Retinal pigment epithelial cell (primary cell): ENCODE measurements around the gene FBXW7.

Experiments used
- DNase-seq: peaks from one replicate; pipeline ENCODE4 v3.0.0-alpha.2; 2010; ENCODE audit warnings: low read depth
- H3K4me3 ChIP-seq: 2 replicates; pipeline ENCODE4 v1.5.1; 2011; ENCODE audit warnings: mild to moderate bottlenecking, low read length, control low read depth, moderate library complexity
- TF ChIP-seq, protein P1 (sequence below): conservative IDR thresholded peaks from 2 replicates; pipeline ENCODE4 v1.5.1; 2011; ENCODE audit warnings: low read depth, low read length, control low read depth, inconsistent platforms

Gene FBXW7, protein sequence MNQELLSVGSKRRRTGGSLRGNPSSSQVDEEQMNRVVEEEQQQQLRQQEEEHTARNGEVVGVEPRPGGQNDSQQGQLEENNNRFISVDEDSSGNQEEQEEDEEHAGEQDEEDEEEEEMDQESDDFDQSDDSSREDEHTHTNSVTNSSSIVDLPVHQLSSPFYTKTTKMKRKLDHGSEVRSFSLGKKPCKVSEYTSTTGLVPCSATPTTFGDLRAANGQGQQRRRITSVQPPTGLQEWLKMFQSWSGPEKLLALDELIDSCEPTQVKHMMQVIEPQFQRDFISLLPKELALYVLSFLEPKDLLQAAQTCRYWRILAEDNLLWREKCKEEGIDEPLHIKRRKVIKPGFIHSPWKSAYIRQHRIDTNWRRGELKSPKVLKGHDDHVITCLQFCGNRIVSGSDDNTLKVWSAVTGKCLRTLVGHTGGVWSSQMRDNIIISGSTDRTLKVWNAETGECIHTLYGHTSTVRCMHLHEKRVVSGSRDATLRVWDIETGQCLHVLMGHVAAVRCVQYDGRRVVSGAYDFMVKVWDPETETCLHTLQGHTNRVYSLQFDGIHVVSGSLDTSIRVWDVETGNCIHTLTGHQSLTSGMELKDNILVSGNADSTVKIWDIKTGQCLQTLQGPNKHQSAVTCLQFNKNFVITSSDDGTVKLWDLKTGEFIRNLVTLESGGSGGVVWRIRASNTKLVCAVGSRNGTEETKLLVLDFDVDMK

DNA sequence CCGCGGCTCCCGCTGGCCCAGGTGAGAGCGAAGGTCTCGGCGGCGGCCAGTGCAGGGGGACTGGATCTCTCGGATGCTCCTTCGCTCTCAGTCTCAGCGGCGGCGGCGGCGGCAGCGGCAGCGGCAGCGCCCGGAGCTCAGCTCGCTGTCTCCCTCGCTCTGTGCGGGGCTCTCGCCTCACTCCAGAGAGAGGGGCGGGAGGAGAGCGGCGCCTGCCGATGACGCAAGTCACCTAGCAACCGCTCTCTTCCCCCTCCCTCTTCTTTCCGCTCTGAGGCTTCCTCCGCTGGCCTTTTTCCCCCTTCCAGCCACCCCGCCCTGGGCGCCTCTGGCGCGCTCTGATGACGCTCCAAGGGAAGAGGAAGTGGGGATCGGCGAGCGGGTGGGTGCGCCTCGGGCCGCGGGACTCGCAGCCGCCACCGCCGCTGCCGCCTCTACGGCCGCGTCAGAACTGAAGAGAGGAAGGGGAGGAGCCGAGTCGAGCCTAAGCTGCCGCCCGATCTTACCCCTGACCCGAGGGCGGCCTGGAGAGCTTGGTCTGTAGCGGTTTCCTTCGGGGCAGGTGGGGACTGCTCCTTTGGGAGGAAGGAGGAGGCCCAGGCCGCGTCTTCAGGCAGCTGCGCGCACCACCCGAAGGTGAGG, at the start of gene FBXW7:
TSS of gene FBXW7 (minus strand) at position 190 of the 642 bp plus-strand sequence. CDS start 124,289 bp downstream, outside the sequence.
- DNase-seq = peak; percentile 97
- H3K4me3 ChIP-seq = peak within 1 kb of the TSS; percentile 94

DNA sequence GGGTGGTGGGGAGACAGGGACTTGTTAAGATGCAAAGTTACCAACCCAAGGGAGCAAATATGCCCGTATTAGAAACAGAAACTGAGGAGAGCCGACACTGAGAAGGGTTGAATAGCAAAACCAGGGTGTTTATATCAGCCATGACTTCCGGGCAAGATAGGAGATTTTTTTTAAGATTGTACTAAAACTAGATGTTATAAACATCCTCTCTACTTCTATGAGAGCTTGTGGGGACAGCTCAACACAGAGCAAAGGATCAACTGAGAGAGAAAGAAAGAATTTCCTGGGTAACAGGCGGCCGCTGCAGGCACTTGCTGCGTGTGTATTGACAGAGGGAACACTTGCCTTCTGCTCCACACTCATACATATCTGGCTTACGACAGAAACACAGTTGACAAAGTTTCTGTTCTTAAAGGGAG, 49.1 kb upstream of the FBXW7 start:
- DNase-seq = no peak
- TF ChIP-seq, protein P1, sequence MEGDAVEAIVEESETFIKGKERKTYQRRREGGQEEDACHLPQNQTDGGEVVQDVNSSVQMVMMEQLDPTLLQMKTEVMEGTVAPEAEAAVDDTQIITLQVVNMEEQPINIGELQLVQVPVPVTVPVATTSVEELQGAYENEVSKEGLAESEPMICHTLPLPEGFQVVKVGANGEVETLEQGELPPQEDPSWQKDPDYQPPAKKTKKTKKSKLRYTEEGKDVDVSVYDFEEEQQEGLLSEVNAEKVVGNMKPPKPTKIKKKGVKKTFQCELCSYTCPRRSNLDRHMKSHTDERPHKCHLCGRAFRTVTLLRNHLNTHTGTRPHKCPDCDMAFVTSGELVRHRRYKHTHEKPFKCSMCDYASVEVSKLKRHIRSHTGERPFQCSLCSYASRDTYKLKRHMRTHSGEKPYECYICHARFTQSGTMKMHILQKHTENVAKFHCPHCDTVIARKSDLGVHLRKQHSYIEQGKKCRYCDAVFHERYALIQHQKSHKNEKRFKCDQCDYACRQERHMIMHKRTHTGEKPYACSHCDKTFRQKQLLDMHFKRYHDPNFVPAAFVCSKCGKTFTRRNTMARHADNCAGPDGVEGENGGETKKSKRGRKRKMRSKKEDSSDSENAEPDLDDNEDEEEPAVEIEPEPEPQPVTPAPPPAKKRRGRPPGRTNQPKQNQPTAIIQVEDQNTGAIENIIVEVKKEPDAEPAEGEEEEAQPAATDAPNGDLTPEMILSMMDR = no peak
- H3K4me3 ChIP-seq = no peak overlapping the region

More for the DNA sequence above, at the start of gene FBXW7:
- TF ChIP-seq, protein P1 = no peak

DNA sequence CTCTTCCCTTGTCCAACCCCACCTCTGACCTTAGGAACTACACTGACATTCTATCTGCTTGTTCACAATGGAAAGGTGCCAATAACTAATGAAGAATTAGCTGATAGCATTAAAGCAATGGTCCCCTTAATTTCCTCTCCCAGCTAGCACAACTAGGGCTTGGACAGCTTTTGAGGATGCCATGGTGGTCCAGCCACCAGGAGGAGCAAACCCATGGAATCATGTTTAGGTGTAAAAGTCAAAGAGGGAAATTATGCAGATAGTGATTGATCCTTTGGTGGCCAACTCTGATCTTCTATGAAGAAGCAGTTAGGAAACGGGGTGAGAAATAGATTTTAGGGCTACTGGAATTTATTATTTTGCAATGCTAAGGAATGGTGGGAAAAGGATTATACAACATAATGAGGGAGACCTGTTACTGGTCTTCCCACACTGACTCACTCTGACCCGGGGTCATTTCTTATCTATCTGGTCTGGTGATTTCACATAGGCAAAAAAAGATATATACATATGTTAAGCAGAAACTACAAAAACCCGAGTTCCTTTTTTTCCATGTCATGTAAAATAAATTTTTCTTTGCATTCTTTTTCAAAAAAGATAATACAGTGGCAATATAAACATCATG, 45.8 kb upstream of the FBXW7 start:
- peak; percentile 22 for DNase-seq
- no peak overlapping the region for H3K4me3 ChIP-seq
- TF ChIP-seq, protein P1 = peak; percentile 40

DNA sequence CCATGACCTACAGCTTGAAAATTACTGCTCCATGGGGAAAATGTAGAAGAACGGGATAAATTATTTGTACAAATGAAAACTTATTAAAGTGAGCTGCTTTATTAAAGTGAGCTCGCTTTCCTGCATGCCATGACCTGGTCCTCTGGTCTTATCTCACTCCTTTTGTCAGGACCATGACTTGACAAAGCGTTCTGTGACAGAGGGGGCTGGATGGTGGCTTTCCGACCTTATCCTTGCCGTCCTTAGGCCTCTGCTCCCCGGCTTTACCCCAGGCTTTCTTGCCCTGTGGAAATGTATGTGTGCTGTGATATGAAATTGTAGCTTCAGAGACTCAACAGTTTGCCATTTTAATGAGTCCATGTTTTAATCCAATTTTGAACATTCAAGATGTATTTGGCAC, 44.0 kb upstream of the FBXW7 start:
- TF ChIP-seq, protein P1 = no peak
- H3K4me3 ChIP-seq = no peak overlapping the region
- DNase-seq = no peak

DNA sequence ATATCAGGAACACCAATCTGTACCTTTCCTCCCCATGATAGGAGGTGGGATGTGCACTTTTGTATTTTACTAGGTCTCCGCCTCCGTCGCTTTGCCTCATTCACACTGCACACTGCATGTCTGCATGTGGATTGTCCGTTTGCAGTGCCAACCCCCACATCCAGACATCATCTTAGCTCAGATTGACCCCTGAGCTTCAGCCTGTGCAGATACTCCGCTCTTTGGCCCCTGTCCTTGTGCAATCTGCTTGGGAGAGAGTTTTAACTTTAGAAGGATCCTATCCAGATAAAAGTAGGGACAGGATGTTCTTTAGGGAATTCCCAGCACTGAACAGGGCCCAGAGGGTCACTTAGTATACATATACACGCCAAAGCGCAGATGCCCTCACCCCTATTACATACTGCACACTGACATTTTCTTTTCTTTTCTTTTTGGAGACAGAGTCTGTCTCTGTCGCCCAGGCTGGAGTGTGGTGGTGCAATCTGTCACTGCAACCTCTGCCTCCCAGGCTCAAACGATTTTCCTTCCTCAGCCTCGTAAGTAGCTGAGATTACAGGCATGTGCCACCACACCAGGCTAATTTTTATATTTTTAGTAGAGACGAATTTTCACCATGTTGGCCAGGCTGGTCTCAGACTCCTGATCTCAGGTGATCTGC, 43.3 kb upstream of the FBXW7 start:
- TF ChIP-seq, protein P1 = no peak
- DNase-seq = no peak
- no peak overlapping the region for H3K4me3 ChIP-seq

DNA sequence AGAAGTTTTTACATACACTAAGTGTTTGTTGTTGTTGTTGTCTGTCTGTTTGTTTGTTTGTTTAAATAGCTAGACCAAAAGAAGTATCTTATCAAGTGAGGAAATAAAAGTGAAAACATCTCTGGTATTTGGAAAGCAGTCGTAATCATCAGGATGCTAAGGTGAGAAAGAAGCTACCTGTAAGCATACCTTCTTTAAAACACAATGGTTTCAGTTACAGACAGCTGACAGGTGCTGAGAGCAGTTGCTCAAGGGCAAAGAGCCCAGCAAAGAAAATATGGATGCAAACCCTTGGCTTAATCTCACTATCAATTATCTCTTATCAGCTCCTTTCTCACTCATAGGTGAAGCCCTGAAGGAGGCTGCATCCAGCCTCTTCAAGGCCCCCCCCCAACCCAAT, 42.8 kb upstream of the FBXW7 start:
- H3K4me3 ChIP-seq = no peak overlapping the region
- TF ChIP-seq, protein P1 = no peak
- no peak for DNase-seq
